HepG2 (cell line): Measurements from ENCODE around the gene F2RL3. TPM values are rescaled to one million over a fixed set of nuclear protein-coding genes. Genes with fewer than 3 reads are reported as not detected.

Source experiments
- ATAC-seq: fragments of 200-7000 bp; cut with Tn5 transposase; 3 replicates; pipeline ENCODE4 v1.9.1; 2020; ENCODE audit warnings: mild to moderate bottlenecking, moderate library complexity
- BruUV-seq: library from RNA; stranded (reverse); fragments of 400-500 nt; replicated peaks from 2 replicates; lab custom pipeline; 2021; lab: Mats Ljungman, UMichigan
- CTCF ChIA-PET: fragments of 300-600 bp; formaldehyde crosslinking; extraction: SDS; loops from one replicate; lab custom pipeline; 2021; ENCODE audit warnings: low total read pairs, inconsistent platforms, low intra/inter-chr PET ratio; lab: Yijun Ruan, JAX
- POLR2A ChIA-PET: fragments of 350-600 bp; sonication (Branson Sonifier 250); formaldehyde crosslinking; loops from one replicate; lab custom pipeline; 2020; ENCODE audit warnings: antibody characterized with exemption, inconsistent platforms; lab: Yijun Ruan, JAX
- DNase-seq: peaks from one replicate; pipeline ENCODE4 v3.0.0-alpha.2; 2015; ENCODE audit warnings: low spot score
- FAIRE-seq: peaks from 3 replicates; lab custom pipeline; 2011; peaks lifted over from hg19 to GRCh38; lab: Jason Lieb, UNC
- H2AFZ ChIP-seq: one replicate; pipeline ENCODE4 v1.6.1; 2011; ENCODE audit warnings: low read length, inconsistent platforms
- H3K27ac ChIP-seq: fragments of 300-600 bp; 3 replicates; pipeline ENCODE4 v1.8.0; 2011; ENCODE audit warnings: mixed run types, mild to moderate bottlenecking, mixed read lengths, low read length, inconsistent platforms; ENCODE audit not compliant: insufficient read depth; ENCODE audit errors: extremely low read length
- H3K27me3 ChIP-seq, 2 experiments: fragments of 200-600 bp in 1 of 2; 2 replicates in 1 of 2; 3 replicates in 1 of 2; pipeline versions ENCODE4 v1.6.0 to v1.8.0; 2011; ENCODE audit warnings: low read length in 2 of 2, mild to moderate bottlenecking in 2 of 2, moderate library complexity in 2 of 2, inconsistent platforms in 1 of 2; ENCODE audit not compliant: insufficient read depth in 2 of 2, control insufficient read depth in 1 of 2
- H3K36me3 ChIP-seq, 2 experiments: fragments of 200-600 bp in 1 of 2; replicated peaks in 1 of 2; 2 replicates in 1 of 2; 3 replicates in 1 of 2; pipeline versions ENCODE4 v1.5.1 to v1.8.0; 2011; ENCODE audit warnings: low read length in 2 of 2, inconsistent platforms in 1 of 2; ENCODE audit not compliant: insufficient read depth in 2 of 2, control insufficient read depth in 1 of 2
- H3K4me1 ChIP-seq: 2 replicates; pipeline ENCODE4 v1.5.1; 2012; ENCODE audit warnings: low read length, inconsistent platforms; ENCODE audit not compliant: insufficient read depth
- H3K4me2 ChIP-seq: 2 replicates; pipeline ENCODE4 v1.6.0; 2011; ENCODE audit warnings: low read depth, low read length, inconsistent platforms
- H3K4me3 ChIP-seq, 3 experiments: fragments of 200-600 bp in 1 of 3; sonication (generic), shearing (Covaris generic) in 1 of 3; replicated peaks in 1 of 3; 2 replicates each; pipeline ENCODE4 v1.5.1; 2011 to 2016; ENCODE audit warnings: low read length in 3 of 3, inconsistent platforms in 2 of 3, low read depth in 2 of 3, mild to moderate bottlenecking in 2 of 3, control low read depth in 1 of 3, mixed read lengths in 1 of 3; ENCODE audit not compliant: insufficient read depth in 1 of 3
- H3K79me2 ChIP-seq: one replicate; pipeline ENCODE4 v1.6.1; 2011; ENCODE audit warnings: low read length, inconsistent platforms; ENCODE audit not compliant: insufficient read depth
- H3K9ac ChIP-seq: 2 replicates; pipeline ENCODE4 v1.6.0; 2011; ENCODE audit warnings: mild to moderate bottlenecking, low read depth, low read length, inconsistent platforms; ENCODE audit not compliant: insufficient read depth
- H3K9me3 ChIP-seq: 2 replicates; pipeline ENCODE4 v1.5.1; 2012; ENCODE audit warnings: mild to moderate bottlenecking, low read length
- H4K20me1 ChIP-seq: 2 replicates; pipeline ENCODE4 v1.6.0; 2011; ENCODE audit warnings: inconsistent platforms, mild to moderate bottlenecking, low read length, moderate library complexity; ENCODE audit not compliant: insufficient read depth
- BHLHE40 ChIP-seq: IDR thresholded peaks from 2 replicates; pipeline ENCODE4 v1.6.1; 2011; ENCODE audit warnings: low read length, improper control_type of control experiment
- BRCA1 ChIP-seq: sonication (generic); formaldehyde crosslinking; IDR thresholded peaks from 2 replicates; pipeline ENCODE4 v1.4.0; 2020; ENCODE audit warnings: missing genetic modification reagents
- CHCHD3 ChIP-seq: sonication (generic); formaldehyde crosslinking; IDR thresholded peaks from 2 replicates; pipeline ENCODE4 v1.8.0; 2022; ENCODE audit warnings: mild to moderate bottlenecking, missing genetic modification reagents, moderate library complexity
- CREBL2 ChIP-seq: sonication (generic); formaldehyde crosslinking; IDR thresholded peaks from 2 replicates; pipeline ENCODE4 v1.8.1; 2023; ENCODE audit warnings: missing genetic modification reagents, mild to moderate bottlenecking, borderline replicate concordance
- DMAP1 ChIP-seq: IDR thresholded peaks from 2 replicates; pipeline ENCODE4 v1.6.1; 2016
- FOXJ3 ChIP-seq: sonication (generic); formaldehyde crosslinking; IDR thresholded peaks from 2 replicates; pipeline ENCODE4 v1.4.0; 2020; ENCODE audit warnings: missing genetic modification reagents, mild to moderate bottlenecking, borderline replicate concordance
- FOXK2 ChIP-seq: fragments of 450-650 bp; IDR thresholded peaks from 2 replicates; pipeline ENCODE4 v1.6.1; 2016
- HINFP ChIP-seq: sonication (generic); formaldehyde crosslinking; IDR thresholded peaks from 2 replicates; pipeline ENCODE4 v1.4.0; 2020; ENCODE audit warnings: low read depth, mild to moderate bottlenecking, missing genetic modification reagents
- MATR3 ChIP-seq: sonication (generic); formaldehyde crosslinking; IDR thresholded peaks from 2 replicates; pipeline ENCODE4 v1.4.0; 2020; ENCODE audit warnings: missing genetic modification reagents
- MBD4 ChIP-seq: IDR thresholded peaks from 2 replicates; pipeline ENCODE4 v1.6.1; 2012; ENCODE audit warnings: low read length, inconsistent platforms, borderline replicate concordance
- NFKBIZ ChIP-seq: IDR thresholded peaks from 2 replicates; pipeline ENCODE4 v1.6.1; 2018; ENCODE audit warnings: missing genetic modification reagents, missing compliant biosample characterization
- NKX3-1 ChIP-seq: sonication (generic); formaldehyde crosslinking; IDR thresholded peaks from 2 replicates; pipeline ENCODE4 v1.5.0; 2020; ENCODE audit warnings: missing genetic modification reagents
- NR2F1 ChIP-seq, 2 experiments: fragments of 450-650 bp in 1 of 2; formaldehyde crosslinking in 1 of 2; IDR thresholded peaks; 2 replicates each; pipeline versions ENCODE4 v1.5.0 to v1.6.1; 2016 to 2020; ENCODE audit warnings: mild to moderate bottlenecking in 1 of 2, missing compliant biosample characterization in 1 of 2, missing genetic modification reagents in 1 of 2, moderate library complexity in 1 of 2
- RFX3 ChIP-seq: IDR thresholded peaks from 2 replicates; pipeline ENCODE4 v1.6.1; 2016; ENCODE audit warnings: missing biosample characterization, missing genetic modification reagents
- ZBTB34 ChIP-seq: sonication (generic); formaldehyde crosslinking; IDR thresholded peaks from 2 replicates; pipeline ENCODE4 v1.8.0; 2022; ENCODE audit warnings: mild to moderate bottlenecking, missing genetic modification reagents
- ZNF124 ChIP-seq: sonication (generic); formaldehyde crosslinking; IDR thresholded peaks from 2 replicates; pipeline ENCODE4 v1.4.0; 2020; ENCODE audit warnings: missing genetic modification reagents
- ZNF224 ChIP-seq: sonication (generic); formaldehyde crosslinking; IDR thresholded peaks from 2 replicates; pipeline ENCODE4 v1.5.0; 2020; ENCODE audit warnings: mild to moderate bottlenecking, missing genetic modification reagents
- ZNF546 ChIP-seq: sonication (generic); formaldehyde crosslinking; conservative IDR thresholded peaks from 2 replicates; pipeline ENCODE4 v1.8.1; 2023; ENCODE audit warnings: mild to moderate bottlenecking, missing genetic modification reagents
- ZNF768 ChIP-seq: sonication (generic); formaldehyde crosslinking; IDR thresholded peaks from 2 replicates; pipeline ENCODE4 v1.4.0; 2020; ENCODE audit warnings: missing genetic modification reagents
- WGBS: methylation state at CpG from one replicate; pipeline ENCODE4 v1.1.6; 2017; ENCODE audit warnings: low lambda C conversion rate; 5-methylcytosine and 5-hydroxymethylcytosine counted together
- in situ Hi-C: cut with HindIII; loops from 2 replicates; pipeline ENCODE4 v1.10.0; 2017; ENCODE audit warnings: low pct_unique_long_range_greater_than_20kb; ENCODE audit not compliant: extremely low pct_ligation_motif_present
- intact Hi-C: fragments of 100-400 bp; cut with micrococcal nuclease; formaldehyde crosslinking; loops from one replicate; pipeline ENCODE4 v1.10.0; 2022; ENCODE audit not compliant: unreplicated experiment
- polyA plus RNA-seq, 8 experiments: library from polyadenylated mRNA; depleted of rRNA in 3 of 8; stranded (reverse) in 7 of 8; unstranded in 1 of 8; fragments of >200 nt; fragmentation: Illumina TruSeq in 4 of 8; extraction: Trizol in 4 of 8; gene quantifications; 2 replicates each; pipeline versions ENCODE4 v1.2.1 to v1.2.3, GENCODE V29; 2011 to 2016; ENCODE audit warnings: low read depth in 4 of 8, missing spikeins in 1 of 8, mixed read lengths in 1 of 8; ENCODE audit not compliant: insufficient read depth in 1 of 8
- total RNA-seq, 5 experiments: library from RNA; depleted of rRNA; stranded (reverse); fragments of >200 nt; fragmentation: Illumina TruSeq; extraction: Trizol; gene quantifications; 2 replicates each; pipeline ENCODE4 v1.2.3, GENCODE V29; 2016; ENCODE audit warnings: low read depth in 1 of 5

The F2RL3 gene
- total and polyA plus RNA-seq, 2 of the 13 experiments (the other 11 are each of a cell fraction or from before 2014, with no cell fraction given), result not detected

- Histone ChIP-seq H3K79me2 (no peaks in the 10 kb centered on the region), H3K4me3 (no peak overlapping the region), H2AFZ (no peak overlapping the region), H3K36me3 (no peaks in the 10 kb centered on the region), H3K9ac (no peak overlapping the region), H3K4me1 (no peaks in the 10 kb centered on the region), H3K27me3 (peaks cover 0 to 4% of the 10 kb centered on the region in 2 experiments; a peak in 1 of 5 replicates), H4K20me1 (no peaks in the 10 kb centered on the region), H3K27ac (no peak overlapping the region), H3K4me2 (no peak overlapping the region), H3K9me3 (no peaks in the 10 kb centered on the region)
- FAIRE-seq (no peak), ATAC-seq (no peak), DNase-seq (no peak)
- 9% methylated on average over 1 of the region's 1 CpG for WGBS
- BruUV-seq, result no TSS peak
- in situ Hi-C loops, result no loop called here
- POLR2A ChIA-PET, result no interaction called here
- intact Hi-C loops, result no loop called here
- CTCF ChIA-PET, result no interaction called here
- no peak for TF ChIP-seq MBD4
- no peak for TF ChIP-seq MATR3 (CRISPR knock-in tag)
- no peak for TF ChIP-seq ZBTB34
- TF ChIP-seq NKX3-1 (CRISPR knock-in tag), result no peak
- TF ChIP-seq NR2F1 (CRISPR knock-in tag; IDR thresholded peaks at IDR 0.05), result no peak
- no peak for TF ChIP-seq FOXK2
- TF ChIP-seq ZNF546 (CRISPR knock-in tag), result no peak
- TF ChIP-seq NFKBIZ (CRISPR knock-in tag), result no peak
- TF ChIP-seq RFX3 (CRISPR knock-in tag), result no peak
- TF ChIP-seq FOXJ3, result no peak
- no peak for TF ChIP-seq HINFP (CRISPR knock-in tag)
- no peak for TF ChIP-seq ZNF768 (CRISPR knock-in tag)
- TF ChIP-seq ZNF224 (CRISPR knock-in tag), result no peak
- no peak for TF ChIP-seq CHCHD3 (CRISPR knock-in tag)
- TF ChIP-seq ZNF124, result no peak
- no peak for TF ChIP-seq CREBL2 (CRISPR knock-in tag)
- no peak for TF ChIP-seq BHLHE40
- TF ChIP-seq DMAP1, result no peak
- TF ChIP-seq BRCA1 (CRISPR knock-in tag), result no peak
These were observed 45.7 kb downstream of the F2RL3 start for GRCh38 chr19:16934489-16934888.
